Body of pancreas (tissue), 4 donors: Measurements from ENCODE around the gene ANKIB1. TPM values are rescaled to one million over a fixed set of nuclear protein-coding genes. Genes with fewer than 3 reads are reported as not detected.

ENCODE experiments used
- ATAC-seq: fragments of 150-250 bp; one replicate; pipeline ENCODE4 v1.9.1; 2016
- DNase-seq, 4 donors: peaks; one replicate each; pipeline ENCODE4 v3.0.0-alpha.2; 2019
- H3K27ac ChIP-seq, 4 donors: fragments of 200-600 bp; sonication (generic); 1 replicate in 3 of 4; 2 replicates in 1 of 4; pipeline versions ENCODE4 v1.5.1 to v1.6.1; 2016 to 2019; ENCODE audit warnings: mild to moderate bottlenecking in 1 of 4, mixed read lengths in 1 of 4, moderate library complexity in 1 of 4
- H3K27me3 ChIP-seq, 2 donors: fragments of 200-600 bp; sonication (generic); one replicate each; pipeline ENCODE4 v1.6.0; 2016; ENCODE audit warnings: mild to moderate bottlenecking in 1 of 2
- H3K36me3 ChIP-seq, 2 donors: fragments of 200-600 bp; sonication (generic); replicated peaks in 1 of 2; 2 replicates each; pipeline ENCODE4 v1.5.1; 2016; ENCODE audit warnings: low read depth in 2 of 2; ENCODE audit not compliant: insufficient read depth in 1 of 2
- H3K4me1 ChIP-seq: fragments of 200-600 bp; sonication (generic); one replicate; pipeline ENCODE4 v1.6.0; 2016
- H3K4me3 ChIP-seq, 2 donors: fragments of 200-600 bp; sonication (generic); 1 replicate in 1 of 2; 2 replicates in 1 of 2; pipeline ENCODE4 v1.5.1; 2016 to 2019
- H3K9me3 ChIP-seq, 3 donors: fragments of 200-600 bp; sonication (generic); 1 replicate in 2 of 3; 2 replicates in 1 of 3; pipeline ENCODE4 v1.5.1; 2016
- POLR2A ChIP-seq, 3 donors: fragments of 450-650 bp; IDR thresholded peaks; one replicate each; pipeline ENCODE4 v1.6.1; 2016; ENCODE audit warnings: antibody characterized with exemption in 3 of 3, mild to moderate bottlenecking in 2 of 3
- WGBS, 2 donors: methylation state at CpG; one replicate each; pipeline ENCODE4 v1.1.5; 2017; 5-methylcytosine and 5-hydroxymethylcytosine counted together
- intact Hi-C: fragments of 100-400 bp; cut with DNase I; formaldehyde crosslinking; loops from one replicate; pipeline ENCODE4 v1.15.1; 2023
- total RNA-seq, 2 donors: library from RNA; depleted of rRNA; stranded (reverse); fragments of >200 nt; gene quantifications; one replicate each; pipeline ENCODE4 v1.1.0, GENCODE V29; 2016
- TF ChIP-seq, protein P1 (sequence below), 7 experiments: fragments of 450-650 bp in 4 of 7; fragments of 200-600 bp in 3 of 7; sonication (generic) in 3 of 7; IDR thresholded peaks; one replicate each; pipeline ENCODE4 v1.5.1; 2016 to 2019; ENCODE audit warnings: antibody characterized with exemption in 7 of 7

ANKIB1 gene
- total RNA-seq = 10 to 100 TPM; 20.1 to 33.2 TPM

DNA sequence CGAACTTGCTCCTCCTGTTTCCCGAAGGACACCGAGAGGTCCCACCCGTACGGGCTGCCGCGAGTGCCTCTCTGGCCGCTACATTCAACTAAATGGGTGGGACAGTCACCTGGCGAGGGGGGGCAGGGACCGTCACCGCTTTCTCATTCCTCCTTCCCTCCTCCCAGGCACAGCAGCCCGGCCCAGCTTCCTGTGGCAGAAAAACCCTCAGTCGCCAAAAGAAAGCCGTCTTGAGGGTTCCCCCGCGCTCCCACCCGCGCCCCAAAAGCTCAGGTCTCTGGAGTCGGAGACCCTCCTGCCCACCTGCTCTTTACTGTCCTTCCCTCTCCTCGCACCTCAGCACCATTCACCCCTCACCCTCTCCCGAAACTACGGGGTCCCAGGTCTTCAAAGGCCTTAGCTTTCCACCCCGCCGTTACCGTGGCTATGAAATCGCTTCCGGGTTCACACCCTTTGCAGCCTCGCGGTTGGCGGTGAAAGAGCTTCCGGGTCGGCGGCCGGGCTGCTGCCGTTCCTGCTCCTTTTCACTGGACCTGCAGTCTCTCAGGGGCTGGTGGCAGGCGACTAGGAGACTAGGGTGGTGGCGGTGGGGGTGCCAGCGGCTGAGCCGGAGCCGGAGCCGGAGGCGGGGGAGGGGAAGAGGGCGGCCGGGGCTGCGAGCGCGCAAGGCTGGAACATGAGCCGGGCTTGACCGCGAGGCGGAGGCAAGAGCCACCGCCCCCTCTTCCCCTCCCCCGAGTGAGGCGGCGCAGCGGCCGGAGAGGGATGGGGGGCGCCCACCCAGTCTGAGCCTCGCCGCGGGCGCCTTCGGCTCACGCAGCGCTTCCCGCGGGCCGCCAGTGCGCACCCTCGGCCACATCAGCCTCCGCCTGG is at the start of gene ANKIB1, which contains the start of gene KRIT1:
ANKIB1 (plus strand) TSS at position 488 of the 873 bp plus-strand sequence. CDS start 49,005 bp downstream, outside the sequence.
KRIT1 (minus strand) TSS at position 428 of the 873 bp plus-strand sequence. CDS start 3,779 bp downstream, outside the sequence.
- intact Hi-C loops = no loop called here
- TF ChIP-seq, protein P1, sequence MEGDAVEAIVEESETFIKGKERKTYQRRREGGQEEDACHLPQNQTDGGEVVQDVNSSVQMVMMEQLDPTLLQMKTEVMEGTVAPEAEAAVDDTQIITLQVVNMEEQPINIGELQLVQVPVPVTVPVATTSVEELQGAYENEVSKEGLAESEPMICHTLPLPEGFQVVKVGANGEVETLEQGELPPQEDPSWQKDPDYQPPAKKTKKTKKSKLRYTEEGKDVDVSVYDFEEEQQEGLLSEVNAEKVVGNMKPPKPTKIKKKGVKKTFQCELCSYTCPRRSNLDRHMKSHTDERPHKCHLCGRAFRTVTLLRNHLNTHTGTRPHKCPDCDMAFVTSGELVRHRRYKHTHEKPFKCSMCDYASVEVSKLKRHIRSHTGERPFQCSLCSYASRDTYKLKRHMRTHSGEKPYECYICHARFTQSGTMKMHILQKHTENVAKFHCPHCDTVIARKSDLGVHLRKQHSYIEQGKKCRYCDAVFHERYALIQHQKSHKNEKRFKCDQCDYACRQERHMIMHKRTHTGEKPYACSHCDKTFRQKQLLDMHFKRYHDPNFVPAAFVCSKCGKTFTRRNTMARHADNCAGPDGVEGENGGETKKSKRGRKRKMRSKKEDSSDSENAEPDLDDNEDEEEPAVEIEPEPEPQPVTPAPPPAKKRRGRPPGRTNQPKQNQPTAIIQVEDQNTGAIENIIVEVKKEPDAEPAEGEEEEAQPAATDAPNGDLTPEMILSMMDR (IDR thresholded peaks at IDR 0.05) = peak in 4 of 7 experiments; percentile 22 to 41 (median 36)
- peak; percentile 51 to 86 (median 83) for TF ChIP-seq POLR2A (IDR thresholded peaks at IDR 0.05)

DNA sequence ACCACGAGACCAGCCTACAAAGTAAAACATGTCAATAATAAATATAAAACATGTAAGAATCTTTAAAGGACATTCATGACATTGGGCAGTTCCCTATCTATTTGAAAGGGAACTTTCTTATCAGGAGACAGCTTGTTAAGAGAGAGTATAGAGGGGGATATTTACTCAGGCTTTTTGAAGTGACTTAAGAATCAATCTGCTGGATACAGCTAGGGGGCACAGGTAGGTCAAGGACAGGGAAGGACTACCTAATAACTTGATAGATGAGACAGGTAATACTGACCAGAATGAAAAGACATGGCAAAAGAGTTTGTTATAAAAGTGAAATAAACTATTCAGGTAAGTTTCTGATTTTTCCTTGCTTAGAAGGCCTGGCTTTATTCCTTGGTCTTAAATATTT is 45.0 kb upstream of the ANKIB1 start:
- Histone ChIP-seq H3K36me3 (peaks cover 0 to 5% of the 10 kb centered on the region in 2 donors), H3K4me1 (no peaks in the 10 kb centered on the region), H3K27ac (no peak overlapping the region), H3K9me3 (no peaks in the 10 kb centered on the region), H3K4me3 (no peak overlapping the region), H3K27me3 (no peaks in the 10 kb centered on the region)
- intact Hi-C loops = no loop called here
- ATAC-seq = no peak
- WGBS, 2 donors = 90 to 95% methylated on average over 1 of the region's 1 CpG
- DNase-seq = no peak
- no peak for TF ChIP-seq POLR2A (IDR thresholded peaks at IDR 0.05)
- TF ChIP-seq, protein P1 (IDR thresholded peaks at IDR 0.05) = no peak

More for the DNA sequence above, at the start of gene ANKIB1, which contains the start of gene KRIT1:
- WGBS, 2 donors = 0% methylated on average over 27 to 53 of the region's 71 CpGs
- Histone ChIP-seq H3K27me3 (no peaks in the 10 kb centered on the region), H3K4me3 (peak within 1 kb of the TSS; percentile 94 to 98), H3K4me1 (peaks cover 28% of the 10 kb centered on the region), H3K27ac (peak within 1 kb of the TSS; percentile 57 to 94 (median 88)), H3K9me3 (no peaks in the 10 kb centered on the region), H3K36me3 (peaks cover 0 to 2% of the 10 kb centered on the region in 2 donors)
- ATAC-seq = peak; percentile 92
- peak; percentile 84 to 90 (median 86) for DNase-seq

GRCh38 chr7:92205987-92206386 is 39.8 kb upstream of the ANKIB1 start:
- TF ChIP-seq, protein P1 (IDR thresholded peaks at IDR 0.05) = no peak
- TF ChIP-seq POLR2A (IDR thresholded peaks at IDR 0.05) = no peak
- Histone ChIP-seq H3K27me3 (no peaks in the 10 kb centered on the region), H3K9me3 (no peaks in the 10 kb centered on the region), H3K4me3 (no peak overlapping the region), H3K36me3 (peaks cover 0 to 13% of the 10 kb centered on the region in 2 donors), H3K4me1 (no peaks in the 10 kb centered on the region), H3K27ac (no peak overlapping the region)
- ATAC-seq (no peak), DNase-seq (no peak)
- WGBS, 2 donors = 100% methylated on average over 2 to 3 of the region's 3 CpGs
- intact Hi-C loops = no loop called here

- peaks cover 0 to 14% of the 10 kb centered on the region in 2 donors for H3K36me3 ChIP-seq
- DNase-seq = no peak
- no peak overlapping the region for H3K27ac ChIP-seq
- WGBS, 2 donors = 83 to 100% methylated on average over 1 of the region's 1 CpG
- no peak for ATAC-seq
- no peaks in the 10 kb centered on the region for H3K4me1 ChIP-seq
- no peaks in the 10 kb centered on the region for H3K27me3 ChIP-seq
- no peaks in the 10 kb centered on the region for H3K9me3 ChIP-seq
- intact Hi-C loops = no loop called here
- H3K4me3 ChIP-seq = no peak overlapping the region
- TF ChIP-seq, protein P1 (IDR thresholded peaks at IDR 0.05) = no peak
- no peak for TF ChIP-seq POLR2A (IDR thresholded peaks at IDR 0.05)
Measured at GRCh38 chr7:92206672-92207071, 39.1 kb upstream of the ANKIB1 start.
